ENCODE measurements around the gene SMIM29.

DNA sequence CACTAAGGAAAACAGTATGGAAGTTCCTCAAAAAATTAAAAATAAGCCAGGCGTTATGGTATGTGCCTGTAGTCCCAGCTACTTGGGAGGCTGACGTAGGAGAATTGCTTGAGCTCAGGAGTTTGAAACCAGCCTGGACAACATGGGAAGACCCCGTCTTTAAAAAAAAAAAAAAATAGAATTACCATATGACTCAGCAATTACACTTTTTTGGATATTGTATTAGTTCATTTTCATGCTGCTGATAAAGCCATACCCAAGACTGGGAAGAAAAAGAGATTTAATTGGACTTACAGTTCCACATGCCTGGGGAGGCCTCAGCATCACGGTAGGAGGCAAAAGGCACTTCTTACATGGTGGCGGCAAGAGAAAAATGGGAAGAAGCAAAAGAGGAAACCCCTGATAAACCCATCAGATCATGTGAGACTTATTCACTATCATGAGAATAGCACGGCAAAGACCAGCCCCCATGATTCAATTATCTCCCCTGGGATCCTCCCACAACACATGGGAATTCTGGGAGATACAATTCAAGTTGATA is 10.8 kb upstream of the SMIM29 start:
- TF ChIP-seq CTCF (optimal IDR thresholded peaks at IDR 0.05 in 1 of 3, IDR thresholded peaks at IDR 0.05 in 1 of 3, conservative IDR thresholded peaks at IDR 0.05 in 1 of 3; ENCODE audit: extremely low read depth in 1 of 3, insufficient read depth in 2 of 3, low read length in 3 of 3): no peak
- TF ChIP-seq EZH2 (IDR thresholded peaks at IDR 0.05; ENCODE audit: low read length): no peak
